ENCODE data around the gene DIP2C.

GRCh38 chr10:369684-370448 is 319.6 kb downstream of the DIP2C start:
- TF ChIP-seq CTCF (IDR thresholded peaks at IDR 0.05), result no peak
- no peak for TF ChIP-seq EZH2 (IDR thresholded peaks at IDR 0.05; ENCODE audit: borderline replicate concordance, insufficient read depth, low read depth, low read length, poor library complexity, severe bottlenecking)
